Measurements from ENCODE around the gene ADORA1. TPM values are rescaled to one million over a fixed set of nuclear protein-coding genes. Genes with fewer than 3 reads are reported as not detected.

The ADORA1 gene
- total RNA-seq, 4 donors from 2014 or later, result 0.94 to 25.6 (median 6.8) TPM

DNA sequence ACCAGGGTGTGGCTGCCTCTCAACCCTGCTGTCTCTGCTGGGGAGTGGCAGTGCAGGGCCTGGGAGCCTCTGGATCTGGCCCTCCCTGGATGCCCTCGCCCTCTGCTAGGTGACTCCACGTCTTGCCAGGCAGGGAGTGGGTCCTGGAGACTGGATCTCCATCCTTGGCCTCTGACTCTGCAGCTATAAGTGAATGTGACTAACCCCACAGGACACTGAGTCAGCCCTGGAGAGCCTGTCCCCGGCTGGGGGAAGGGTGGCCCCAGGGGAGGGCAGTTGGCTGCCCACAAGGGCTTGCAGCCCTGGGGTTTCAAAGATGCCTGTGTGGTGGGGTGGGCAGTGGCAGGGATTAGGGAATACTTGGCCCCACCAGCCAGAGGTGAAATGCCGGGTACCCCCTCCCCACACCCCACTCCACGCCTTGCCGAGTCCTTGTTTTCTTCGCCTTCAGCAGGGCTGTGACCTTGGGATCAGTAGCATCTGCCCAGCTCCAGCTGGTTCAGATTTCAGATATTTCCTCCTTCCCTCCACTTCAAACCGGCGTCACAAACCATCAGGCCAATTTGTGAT, 50.0 kb downstream of the ADORA1 start:
- WGBS, 2 donors, result 66 to 70% methylated on average over 6 to 9 of the region's 9 CpGs

DNA sequence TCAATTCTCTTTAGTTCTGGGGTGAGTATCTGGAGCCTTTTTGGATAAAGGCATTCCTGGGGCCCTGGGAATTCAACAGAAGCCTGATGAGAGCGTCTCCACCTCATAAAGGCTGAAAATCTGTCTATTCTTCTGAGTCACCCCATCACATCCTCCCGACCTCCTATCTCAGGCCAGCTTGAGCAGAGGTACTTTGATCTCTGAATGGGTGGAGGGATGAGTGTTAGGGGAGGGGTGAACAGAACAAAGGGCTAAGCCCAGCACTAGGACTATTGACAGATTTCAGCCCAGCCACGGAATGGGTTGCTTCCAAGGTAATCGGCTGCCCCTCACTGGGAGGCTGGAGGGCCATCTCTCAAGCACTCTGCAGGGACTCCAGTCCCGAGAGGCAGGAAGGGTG, 50.6 kb downstream of the ADORA1 start:
- no peaks in the 10 kb centered on the region for H3K9me3 ChIP-seq
- intact Hi-C loops (cut with DNase I), result no loop called here
- TF ChIP-seq CTCF (IDR thresholded peaks at IDR 0.05) (no peak), POLR2A (IDR thresholded peaks at IDR 0.05) (no peak)
- no peak overlapping the region for H3K4me3 ChIP-seq (replicated peaks in 1 of 3)
- H3K4me1 ChIP-seq, result peaks cover under 1 to 1% of the 10 kb centered on the region in 2 donors
- H3K36me3 ChIP-seq, result no peaks in the 10 kb centered on the region
- WGBS, 2 donors, result 67 to 77% methylated on average over 4 to 5 of the region's 5 CpGs
- H3K27me3 ChIP-seq, result no peaks in the 10 kb centered on the region
- DNase-seq, result no peak
- no peak overlapping the region for H3K27ac ChIP-seq

More for the DNA sequence above, 50.0 kb downstream of the ADORA1 start:
- intact Hi-C loops (cut with DNase I), result no loop called here
- no peaks in the 10 kb centered on the region for H3K9me3 ChIP-seq
- peaks cover 6 to 7% of the 10 kb centered on the region in 2 donors for H3K4me1 ChIP-seq
- H3K27me3 ChIP-seq, result no peaks in the 10 kb centered on the region
- no peaks in the 10 kb centered on the region for H3K36me3 ChIP-seq
- no peak overlapping the region for H3K4me3 ChIP-seq (replicated peaks in 1 of 3)
- H3K27ac ChIP-seq, result no peak overlapping the region
- no peak for DNase-seq
- TF ChIP-seq CTCF (IDR thresholded peaks at IDR 0.05) (no peak), POLR2A (IDR thresholded peaks at IDR 0.05) (no peak)

- H3K4me3 ChIP-seq (replicated peaks in 1 of 3), result no peak overlapping the region
- H3K4me1 ChIP-seq, result no peaks in the 10 kb centered on the region
- DNase-seq, result no peak
- H3K27ac ChIP-seq, result no peak overlapping the region
- WGBS, 2 donors, result 80 to 92% methylated on average over 7 to 8 of the region's 14 CpGs
- H3K27me3 ChIP-seq, result no peaks in the 10 kb centered on the region
- intact Hi-C loops (cut with DNase I), result no loop called here
- H3K36me3 ChIP-seq, result no peaks in the 10 kb centered on the region
- H3K9me3 ChIP-seq, result no peaks in the 10 kb centered on the region
- no peak for TF ChIP-seq POLR2A (IDR thresholded peaks at IDR 0.05)
- no peak for TF ChIP-seq CTCF (IDR thresholded peaks at IDR 0.05)
These were observed 51.5 kb downstream of the ADORA1 start for GRCh38 chr1:203178821-203179666.

DNA sequence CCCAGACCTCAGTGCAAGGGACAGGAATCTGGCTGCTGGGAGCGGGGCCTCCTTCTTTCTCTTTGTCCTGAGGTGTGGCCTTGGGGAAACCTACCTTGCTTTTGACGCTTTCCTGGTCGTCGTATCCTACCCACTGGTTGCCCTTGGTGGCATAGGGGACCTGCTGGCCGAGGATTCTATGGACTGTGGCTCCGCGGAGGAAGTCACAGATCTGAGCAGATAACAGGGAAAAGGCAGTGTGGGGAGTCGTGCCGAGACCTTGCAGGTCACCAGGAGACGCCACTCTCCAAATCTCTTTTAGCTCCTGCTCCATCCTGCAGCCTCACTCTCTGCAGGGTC, 52.1 kb downstream of the ADORA1 start:
- no peaks in the 10 kb centered on the region for H3K4me1 ChIP-seq
- H3K27me3 ChIP-seq, result no peaks in the 10 kb centered on the region
- 86 to 87% methylated on average over 10 of the region's 10 CpGs for WGBS, 2 donors
- H3K4me3 ChIP-seq (replicated peaks in 1 of 3), result no peak overlapping the region
- no peaks in the 10 kb centered on the region for H3K36me3 ChIP-seq
- no peak for TF ChIP-seq POLR2A (IDR thresholded peaks at IDR 0.05)
- no peaks in the 10 kb centered on the region for H3K9me3 ChIP-seq
- no peak overlapping the region for H3K27ac ChIP-seq
- DNase-seq, result no peak
- intact Hi-C loops (cut with DNase I), result no loop called here

- H3K4me1 ChIP-seq, result no peaks in the 10 kb centered on the region
- H3K36me3 ChIP-seq, result no peaks in the 10 kb centered on the region
- no peak overlapping the region for H3K27ac ChIP-seq
- H3K4me3 ChIP-seq (replicated peaks in 1 of 3), result no peak overlapping the region
- WGBS, 2 donors, result 80 to 91% methylated on average over 11 of the region's 11 CpGs
- intact Hi-C loops (cut with DNase I), result no loop called here
- DNase-seq, result no peak
- TF ChIP-seq CTCF (IDR thresholded peaks at IDR 0.05), result no peak
- TF ChIP-seq POLR2A (IDR thresholded peaks at IDR 0.05), result no peak
- H3K27me3 ChIP-seq, result no peaks in the 10 kb centered on the region
- no peaks in the 10 kb centered on the region for H3K9me3 ChIP-seq
These were observed 53.2 kb downstream of the ADORA1 start for GRCh38 chr1:203180611-203181330.

Measured in thyroid gland (tissue), 4 donors.